Brain microvascular endothelial cell (primary cell): ENCODE results near the gene TALDO1.

Experiments used
- DNase-seq: peaks from one replicate; pipeline ENCODE4 v3.0.0-alpha.2; 2020
- H3K27ac ChIP-seq: fragments of 250-450 bp; sonication (Bioruptor Pico); 2 replicates; pipeline ENCODE4 v1.5.1; 2020; ENCODE audit warnings: mild to moderate bottlenecking, moderate library complexity
- H3K27me3 ChIP-seq: fragments of 250-450 bp; sonication (Bioruptor Pico); replicated peaks from 2 replicates; pipeline ENCODE4 v1.5.1; 2020; ENCODE audit warnings: mild to moderate bottlenecking
- H3K36me3 ChIP-seq: fragments of 250-450 bp; sonication (Bioruptor Pico); replicated peaks from 2 replicates; pipeline ENCODE4 v1.5.1; 2020; ENCODE audit warnings: mild to moderate bottlenecking
- H3K4me3 ChIP-seq: 2 replicates; pipeline ENCODE4 v1.5.1; 2011; ENCODE audit warnings: low read depth, mild to moderate bottlenecking, control low read depth, low read length, moderate library complexity
- CTCF ChIP-seq: IDR thresholded peaks from 2 replicates; pipeline ENCODE4 v1.5.1; 2011; ENCODE audit warnings: low read depth, mild to moderate bottlenecking, moderate library complexity, low read length, control low read depth, inconsistent platforms; ENCODE audit errors: missing control alignments
- in situ Hi-C: cut with HindIII; loops from 2 replicates; pipeline ENCODE4 v1.10.0; 2017; ENCODE audit warnings: low sequenced_read_pairs, low pct_ligation_motif_present

Gene TALDO1

GRCh38 chr11:709109-709997 is 37.9 kb upstream of the TALDO1 start:
- no peak for DNase-seq
- H3K27ac ChIP-seq = no peak overlapping the region
- H3K4me3 ChIP-seq = no peak overlapping the region
- H3K36me3 ChIP-seq = no peaks in the 10 kb centered on the region
- no peak for TF ChIP-seq CTCF
- H3K27me3 ChIP-seq = no peaks in the 10 kb centered on the region
- in situ Hi-C loops = no loop called here

GRCh38 chr11:714436-714835 is 32.8 kb upstream of the TALDO1 start:
- in situ Hi-C loops = no loop called here
- Histone ChIP-seq H3K4me3 (no peak overlapping the region), H3K27ac (no peak overlapping the region), H3K27me3 (no peaks in the 10 kb centered on the region), H3K36me3 (no peaks in the 10 kb centered on the region)
- DNase-seq = no peak
- TF ChIP-seq CTCF = no peak

GRCh38 chr11:719214-720016 is 27.8 kb upstream of the TALDO1 start:
- no peak for TF ChIP-seq CTCF
- DNase-seq = no peak
- peaks cover 21% of the 10 kb centered on the region for H3K27me3 ChIP-seq
- in situ Hi-C loops = no loop called here
- H3K27ac ChIP-seq = no peak overlapping the region
- no peaks in the 10 kb centered on the region for H3K36me3 ChIP-seq
- H3K4me3 ChIP-seq = no peak overlapping the region

- Histone ChIP-seq H3K27ac (no peak overlapping the region), H3K4me3 (no peak overlapping the region), H3K27me3 (peaks cover 21% of the 10 kb centered on the region), H3K36me3 (no peaks in the 10 kb centered on the region)
- no peak for DNase-seq
- in situ Hi-C loops = no loop called here
- TF ChIP-seq CTCF = no peak
These were observed 27.1 kb upstream of the TALDO1 start for GRCh38 chr11:720017-720641.

GRCh38 chr11:720642-721246 is 26.5 kb upstream of the TALDO1 start:
- in situ Hi-C loops = no loop called here
- H3K27ac ChIP-seq = no peak overlapping the region
- no peak for DNase-seq
- TF ChIP-seq CTCF = no peak
- H3K27me3 ChIP-seq = peaks cover 26% of the 10 kb centered on the region
- no peak overlapping the region for H3K4me3 ChIP-seq
- no peaks in the 10 kb centered on the region for H3K36me3 ChIP-seq
